Omental fat pad (tissue), 4 donors: Measurements from ENCODE around the gene DKK3. TPM values are rescaled to one million over a fixed set of nuclear protein-coding genes. Genes with fewer than 3 reads are reported as not detected.

Experiments used
- ATAC-seq: fragments of 150-250 bp; one replicate; pipeline ENCODE4 v1.9.1; 2016; ENCODE audit warnings: mild to moderate bottlenecking, moderate library complexity; ENCODE audit not compliant: low FRiP score
- DNase-seq: peaks from one replicate; pipeline ENCODE4 v3.0.0-alpha.2; 2019; ENCODE audit warnings: low spot score
- CTCF ChIP-seq, 3 donors: fragments of 450-650 bp; IDR thresholded peaks; one replicate each; pipeline ENCODE4 v1.5.1; 2016 to 2017; ENCODE audit warnings: antibody characterized with exemption in 3 of 3, mild to moderate bottlenecking in 3 of 3, moderate library complexity in 2 of 3
- total RNA-seq, 4 donors: library from RNA; depleted of rRNA; stranded (reverse); fragments of >200 nt; gene quantifications; one replicate each; pipeline ENCODE4 v1.1.0, GENCODE V29; 2016

DKK3 gene
- total RNA-seq, 4 donors from 2014 or later, result 16.5 to 33.6 (median 21.7) TPM

GRCh38 chr11:11978098-11978637, 30.3 kb downstream of the DKK3 start:
- TF ChIP-seq CTCF (IDR thresholded peaks at IDR 0.05), result no peak
- ATAC-seq, result no peak
- no peak for DNase-seq

GRCh38 chr11:11977206-11977938, 31.1 kb downstream of the DKK3 start:
- DNase-seq (no peak), ATAC-seq (peak; percentile 84)
- no peak for TF ChIP-seq CTCF (IDR thresholded peaks at IDR 0.05)

GRCh38 chr11:11976481-11977127, 31.8 kb downstream of the DKK3 start:
- no peak for TF ChIP-seq CTCF (IDR thresholded peaks at IDR 0.05)
- ATAC-seq, result peak; percentile 7
- no peak for DNase-seq

GRCh38 chr11:11975201-11976092, 33.0 kb downstream of the DKK3 start:
- no peak for DNase-seq
- ATAC-seq, result no peak

GRCh38 chr11:11973866-11974265, 34.6 kb downstream of the DKK3 start:
- TF ChIP-seq CTCF (IDR thresholded peaks at IDR 0.05), result no peak
- no peak for ATAC-seq
- no peak for DNase-seq

More at GRCh38 chr11:11975201-11976092, 33.0 kb downstream of the DKK3 start:
- no peak for TF ChIP-seq CTCF (IDR thresholded peaks at IDR 0.05)

- ATAC-seq (no peak), DNase-seq (no peak)
- no peak for TF ChIP-seq CTCF (IDR thresholded peaks at IDR 0.05)
Measured at GRCh38 chr11:11973361-11973800, 35.0 kb downstream of the DKK3 start.
